ENCODE data around the gene ITPR3. TPM values are rescaled to one million over a fixed set of nuclear protein-coding genes. Genes with fewer than 3 reads are reported as not detected.

Gene ITPR3
- total and polyA plus RNA-seq, 4 donors: 0.49 to 2.8 (median 0.71) TPM

GRCh38 chr6:33699131-33699530 lies 78.0 kb downstream of the ITPR3 start:
- Histone ChIP-seq H3K27ac (ENCODE audit: low read depth in 1 of 2, low read length in 2 of 2) (no peak overlapping the region), H3K9ac (ENCODE audit: low read depth in 1 of 2, low read length in 2 of 2) (no peak overlapping the region)
- DNase-seq (ENCODE audit: low spot score): no peak

GRCh38 chr6:33699739-33700138 lies 78.6 kb downstream of the ITPR3 start:
- no peak overlapping the region for H3K4me3 ChIP-seq (ENCODE audit: low read depth in 1 of 3, low read length in 3 of 3)
- H3K27me3 ChIP-seq (ENCODE audit: control insufficient read depth in 4 of 4, insufficient read depth in 4 of 4, low read length in 3 of 4): no peaks in the 10 kb centered on the region
- no peak overlapping the region for H3K9ac ChIP-seq (ENCODE audit: low read depth in 1 of 2, low read length in 2 of 2)
- H3K9me3 ChIP-seq (ENCODE audit: control insufficient read depth in 4 of 4, low read length in 3 of 4): no peaks in the 10 kb centered on the region
- peaks cover 0 to 10% (median 0%) of the 10 kb centered on the region in 4 donors for H3K4me1 ChIP-seq (ENCODE audit: control insufficient read depth in 4 of 4, insufficient read depth in 4 of 4, low read length in 3 of 4)
- no peak for DNase-seq (ENCODE audit: low spot score)
- H3K27ac ChIP-seq (ENCODE audit: low read depth in 1 of 2, low read length in 2 of 2): no peak overlapping the region
- H3K36me3 ChIP-seq (ENCODE audit: control insufficient read depth in 4 of 4, insufficient read depth in 3 of 4, low read depth in 1 of 4, low read length in 3 of 4): peaks cover 0 to 15% (median 5%) of the 10 kb centered on the region in 4 donors
- 80% methylated on average over 5 of the region's 5 CpGs for WGBS
- TF ChIP-seq HNF4A (conservative IDR thresholded peaks at IDR 0.05) (no peak), CTCF (IDR thresholded peaks at IDR 0.05; ENCODE audit: low read depth, low read length, missing input control) (no peak), JUND (IDR thresholded peaks at IDR 0.05) (no peak), REST (IDR thresholded peaks at IDR 0.05) (no peak), NR2F2 (IDR thresholded peaks at IDR 0.05) (no peak), SP1 (IDR thresholded peaks at IDR 0.05) (no peak), RAD21 (IDR thresholded peaks at IDR 0.05) (no peak), MAX (IDR thresholded peaks at IDR 0.05) (no peak), RXRA (IDR thresholded peaks at IDR 0.05) (no peak), FOXA2 (IDR thresholded peaks at IDR 0.05) (no peak), YY1 (IDR thresholded peaks at IDR 0.05) (no peak), ZBTB33 (IDR thresholded peaks at IDR 0.05) (no peak), HNF4G (IDR thresholded peaks at IDR 0.05) (no peak), ATF3 (IDR thresholded peaks at IDR 0.05) (no peak), FOXA1 (IDR thresholded peaks at IDR 0.05) (no peak), EGR1 (IDR thresholded peaks at IDR 0.05; ENCODE audit: low read depth in 2 of 2) (no peak), GABPA (IDR thresholded peaks at IDR 0.05 in 1 of 2, conservative IDR thresholded peaks at IDR 0.05 in 1 of 2) (no peak)

More at GRCh38 chr6:33699131-33699530, 78.0 kb downstream of the ITPR3 start:
- 78% methylated on average over 8 of the region's 8 CpGs for WGBS
- TF ChIP-seq NR2F2 (IDR thresholded peaks at IDR 0.05) (peak; percentile 20), RXRA (IDR thresholded peaks at IDR 0.05) (peak; percentile 34 to 69), REST (IDR thresholded peaks at IDR 0.05) (no peak)
- H3K27me3 ChIP-seq (ENCODE audit: control insufficient read depth in 4 of 4, insufficient read depth in 4 of 4, low read length in 3 of 4): no peaks in the 10 kb centered on the region
- peaks cover 0 to 10% (median 0%) of the 10 kb centered on the region in 4 donors for H3K4me1 ChIP-seq (ENCODE audit: control insufficient read depth in 4 of 4, insufficient read depth in 4 of 4, low read length in 3 of 4)
- H3K36me3 ChIP-seq (ENCODE audit: control insufficient read depth in 4 of 4, insufficient read depth in 3 of 4, low read depth in 1 of 4, low read length in 3 of 4): peaks cover 0 to 15% (median 5%) of the 10 kb centered on the region in 4 donors
- H3K9me3 ChIP-seq (ENCODE audit: control insufficient read depth in 4 of 4, low read length in 3 of 4): no peaks in the 10 kb centered on the region
- H3K4me3 ChIP-seq (ENCODE audit: low read depth in 1 of 3, low read length in 3 of 3): no peak overlapping the region
